Lower leg skin (tissue), 4 donors: Measurements from ENCODE around the gene PPP4R2. TPM values are rescaled to one million over a fixed set of nuclear protein-coding genes. Genes with fewer than 3 reads are reported as not detected.
"Not testable (repeated sequence)": the region's sequence is repeated elsewhere in the genome, so short reads cannot be mapped to it uniquely, and the experiment has no call there.

ENCODE experiments used
- DNase-seq, 2 donors: peaks; one replicate each; pipeline ENCODE4 v3.0.0-alpha.2; 2019; ENCODE audit warnings: low spot score in 2 of 2
- H3K4me3 ChIP-seq: fragments of 200-600 bp; sonication (generic); 2 replicates; pipeline ENCODE4 v1.5.1; 2017; ENCODE audit warnings: mild to moderate bottlenecking, low read depth; ENCODE audit not compliant: poor library complexity, severe bottlenecking
- CTCF ChIP-seq, 3 donors: fragments of 450-650 bp; IDR thresholded peaks; one replicate each; pipeline ENCODE4 v1.5.1; 2016; ENCODE audit warnings: antibody characterized with exemption in 3 of 3, mild to moderate bottlenecking in 3 of 3, moderate library complexity in 2 of 3
- POLR2A ChIP-seq, 2 donors: fragments of 450-650 bp; IDR thresholded peaks; one replicate each; pipeline ENCODE4 v1.6.1; 2016 to 2017; ENCODE audit warnings: antibody characterized with exemption in 2 of 2, mild to moderate bottlenecking in 1 of 2, moderate library complexity in 1 of 2
- WGBS, 2 donors: methylation state at CpG; one replicate each; pipeline ENCODE4 v1.1.5; 2018; 5-methylcytosine and 5-hydroxymethylcytosine counted together
- intact Hi-C: fragments of 100-400 bp; cut with DNase I; formaldehyde crosslinking; loops from one replicate; pipeline ENCODE4 v1.15.0; 2023; ENCODE audit warnings: low total_unique reads
- total RNA-seq, 4 donors: library from RNA; depleted of rRNA; stranded (reverse); fragments of >200 nt; gene quantifications; one replicate each; pipeline ENCODE4 v1.1.0, GENCODE V29; 2016

The PPP4R2 gene
- total RNA-seq, 4 donors from 2014 or later = 29.3 to 34.9 (median 30.7) TPM

GRCh38 chr3:73055583-73055982, 59.0 kb downstream of the PPP4R2 start:
- WGBS, 2 donors = 56 to 58% methylated on average over 8 of the region's 8 CpGs
- TF ChIP-seq CTCF (IDR thresholded peaks at IDR 0.05) (no peak), POLR2A (IDR thresholded peaks at IDR 0.05) (no peak)
- intact Hi-C loops = loop anchor here (10.0 kb wide), 1 partner anchor 111 kb away; no protein-coding TSS in a partner anchor

GRCh38 chr3:73056014-73056844, 59.6 kb downstream of the PPP4R2 start:
- H3K4me3 ChIP-seq = no peak overlapping the region
- intact Hi-C loops = loop anchor here (10.0 kb wide), 1 partner anchor 111 kb away; no protein-coding TSS in a partner anchor
- TF ChIP-seq POLR2A (IDR thresholded peaks at IDR 0.05) = no peak
- WGBS, 2 donors = 20 to 24% methylated on average over 5 of the region's 5 CpGs
- DNase-seq = no peak

More at GRCh38 chr3:73055583-73055982, 59.0 kb downstream of the PPP4R2 start:
- H3K4me3 ChIP-seq = no peak overlapping the region
- DNase-seq = no peak

GRCh38 chr3:73056845-73057150, 60.2 kb downstream of the PPP4R2 start:
- no peak overlapping the region for H3K4me3 ChIP-seq
- intact Hi-C loops = loop anchor here (10.0 kb wide), 1 partner anchor 112 kb away; no protein-coding TSS in a partner anchor
- no peak for DNase-seq
- TF ChIP-seq CTCF (IDR thresholded peaks at IDR 0.05) = no peak
- TF ChIP-seq POLR2A (IDR thresholded peaks at IDR 0.05) = no peak

- no peak overlapping the region for H3K4me3 ChIP-seq
- TF ChIP-seq POLR2A (IDR thresholded peaks at IDR 0.05) (no peak), CTCF (IDR thresholded peaks at IDR 0.05) (no peak)
- 56 to 65% methylated on average over 1 of the region's 1 CpG for WGBS, 2 donors
- DNase-seq = no peak
- intact Hi-C loops = no loop called here
Measured at GRCh38 chr3:73060302-73060723, 63.7 kb downstream of the PPP4R2 start.

- DNase-seq = no peak
- TF ChIP-seq POLR2A (IDR thresholded peaks at IDR 0.05) (no peak), CTCF (IDR thresholded peaks at IDR 0.05) (no peak)
- H3K4me3 ChIP-seq = no peak within 1 kb of the TSS
- intact Hi-C loops = no loop called here
- WGBS, 2 donors = 89 to 98% methylated on average over 2 of the region's 2 CpGs
Measured at GRCh38 chr3:73061416-73061815, 64.8 kb downstream of the PPP4R2 start, which contains the start of gene EBLN2. Gene EBLN2, plus strand, starts transcription at chr3:73061659. Its CDS starts 423 bp downstream, at chr3:73062082.

- DNase-seq, intact Hi-C loops: not testable (repeated sequence)
Measured at GRCh38 chr3:73066243-73066642, 69.6 kb downstream of the PPP4R2 start.

GRCh38 chr3:73068419-73068818, 71.8 kb downstream of the PPP4R2 start:
- TF ChIP-seq POLR2A (IDR thresholded peaks at IDR 0.05) (no peak), CTCF (IDR thresholded peaks at IDR 0.05) (no peak)
- no peak overlapping the region for H3K4me3 ChIP-seq
- WGBS, 2 donors = 53 to 69% methylated on average over 3 of the region's 3 CpGs
- intact Hi-C loops = no loop called here
- no peak for DNase-seq

More at GRCh38 chr3:73066243-73066642, 69.6 kb downstream of the PPP4R2 start:
- H3K4me3 ChIP-seq = not testable (repeated sequence)
